ENCODE measurements around the gene SLC25A42.

SLC25A42 gene

GRCh38 chr19:19054315-19054938 is 9.4 kb upstream of the SLC25A42 start:
- POLR2A ChIA-PET (ENCODE audit: low non-redundant PET): no interaction called here
- H3K27ac ChIP-seq: no peak overlapping the region
- no peak for TF ChIP-seq CTCF (conservative IDR thresholded peaks at IDR 0.05; ENCODE audit: low read depth)
- DNase-seq (ENCODE audit: low spot score): no peak
- CTCF ChIA-PET: interaction anchor here (0.5 to 0.8 kb wide), 4 partner anchors 14 to 324 kb away, joined by 3 read pairs; no protein-coding TSS in a partner anchor

DNA sequence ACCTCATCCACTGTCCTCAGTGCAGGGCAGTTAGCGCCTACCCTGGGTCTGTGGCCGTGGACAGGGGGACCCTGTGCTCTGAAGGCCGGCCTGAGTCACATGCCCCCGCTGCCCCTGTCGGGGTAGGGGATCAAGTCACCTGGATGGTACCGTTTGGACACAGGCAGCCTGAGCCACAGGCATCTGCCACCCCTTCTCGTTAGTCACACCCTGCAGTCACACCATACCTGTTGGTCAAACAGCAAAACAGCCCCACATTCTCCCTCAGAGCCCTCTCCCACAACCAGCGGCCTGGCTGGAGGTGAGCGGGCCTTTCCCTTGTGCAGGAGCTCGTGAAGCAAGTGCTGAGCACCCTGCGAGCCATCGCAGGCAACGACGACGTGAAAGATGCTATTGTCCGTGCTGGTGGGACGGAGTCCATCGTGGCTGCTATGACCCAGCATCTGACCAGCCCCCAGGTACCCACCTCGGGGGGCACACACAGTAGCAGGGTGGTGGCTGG is 8.8 kb upstream of the SLC25A42 start:
- no peak for TF ChIP-seq CTCF (conservative IDR thresholded peaks at IDR 0.05; ENCODE audit: low read depth)
- no peak overlapping the region for H3K27ac ChIP-seq
- ChIA-PET CTCF (interaction anchor here (0.6 to 0.8 kb wide), 2 partner anchors 13 to 127 kb away, joined by 3 read pairs; no protein-coding TSS in a partner anchor), POLR2A (ENCODE audit: low non-redundant PET) (no interaction called here)
- DNase-seq (ENCODE audit: low spot score): no peak

DNA sequence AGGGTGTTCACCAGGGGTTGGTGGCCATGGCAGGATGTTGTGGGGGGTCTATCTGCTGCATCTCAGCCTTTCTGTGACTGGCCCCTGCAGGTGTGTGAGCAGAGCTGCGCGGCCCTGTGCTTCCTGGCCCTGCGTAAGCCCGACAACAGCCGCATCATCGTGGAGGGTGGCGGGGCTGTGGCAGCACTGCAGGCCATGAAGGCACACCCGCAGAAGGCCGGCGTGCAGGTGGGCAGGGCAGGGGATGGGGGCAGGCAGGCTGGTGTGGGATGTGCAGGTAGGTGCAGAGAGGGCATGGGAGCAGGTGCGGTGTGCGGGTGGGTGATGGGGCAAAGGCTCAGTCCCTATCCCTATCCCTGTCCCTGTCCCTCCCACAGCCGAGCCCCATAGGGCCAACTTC is 8.1 kb upstream of the SLC25A42 start:
- TF ChIP-seq CTCF (conservative IDR thresholded peaks at IDR 0.05; ENCODE audit: low read depth): no peak
- no peak overlapping the region for H3K27ac ChIP-seq
- no peak for DNase-seq (ENCODE audit: low spot score)
- CTCF ChIA-PET: no interaction called here
- POLR2A ChIA-PET (ENCODE audit: low non-redundant PET): no interaction called here

DNA sequence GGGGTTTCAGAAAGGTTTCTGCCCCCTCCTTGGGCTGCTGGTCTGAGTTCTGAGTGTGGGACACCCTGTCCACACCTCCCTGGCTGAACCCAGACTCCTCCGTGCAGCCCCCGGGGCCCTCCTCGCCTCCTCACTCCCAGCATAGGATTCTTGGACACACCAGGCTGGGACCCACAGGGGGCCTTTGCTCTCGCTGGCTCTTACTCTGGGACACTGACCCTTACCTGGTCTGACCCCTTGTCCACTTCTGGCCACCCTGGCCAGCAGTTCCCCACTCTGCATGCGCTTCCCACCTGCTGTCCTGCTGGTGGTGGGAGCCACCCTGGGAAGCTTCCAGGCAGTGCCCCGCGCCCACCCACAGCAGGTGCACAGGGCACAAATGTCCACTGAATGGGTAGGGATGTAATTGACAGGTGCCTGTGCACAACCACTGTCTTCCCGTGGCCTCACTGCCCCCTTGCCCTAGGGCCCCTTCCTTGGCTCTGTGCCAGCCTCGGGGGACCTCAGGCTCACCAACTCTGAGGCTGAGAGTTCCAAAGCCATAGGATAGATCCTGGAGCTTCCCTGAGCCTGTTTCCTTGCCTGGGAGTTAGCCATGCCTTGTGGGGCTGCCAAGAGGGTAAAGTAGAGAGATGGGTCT is 7.0 kb upstream of the SLC25A42 start:
- ChIA-PET CTCF (interaction anchor here (0.7 kb wide), 1 partner anchor 21 kb away, joined by 3 read pairs; no protein-coding TSS in a partner anchor), POLR2A (ENCODE audit: low non-redundant PET) (no interaction called here)
- DNase-seq (ENCODE audit: low spot score): no peak
- no peak for TF ChIP-seq CTCF (conservative IDR thresholded peaks at IDR 0.05; ENCODE audit: low read depth)
- no peak overlapping the region for H3K27ac ChIP-seq

DNA sequence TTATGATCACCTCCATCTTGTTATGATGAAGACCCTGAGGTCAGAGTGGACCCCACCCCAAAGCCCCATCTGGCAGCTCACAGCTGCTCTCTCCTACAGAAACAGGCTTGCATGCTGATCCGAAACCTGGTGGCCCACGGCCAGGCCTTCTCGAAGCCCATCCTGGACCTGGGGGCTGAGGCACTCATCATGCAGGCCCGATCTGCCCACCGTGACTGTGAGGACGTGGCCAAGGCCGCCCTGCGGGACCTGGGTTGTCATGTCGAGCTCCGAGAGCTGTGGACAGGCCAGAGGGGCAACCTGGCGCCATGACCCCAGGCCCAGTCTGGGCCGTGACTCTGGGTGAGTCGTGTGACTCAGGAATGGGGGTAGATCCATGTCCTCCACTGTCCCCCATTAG is 6.5 kb upstream of the SLC25A42 start:
- ChIA-PET POLR2A (ENCODE audit: low non-redundant PET) (no interaction called here), CTCF (interaction anchor here (0.7 kb wide), 1 partner anchor 22 kb away, joined by 3 read pairs; no protein-coding TSS in a partner anchor)
- no peak for DNase-seq (ENCODE audit: low spot score)
- no peak overlapping the region for H3K27ac ChIP-seq
- TF ChIP-seq CTCF (conservative IDR thresholded peaks at IDR 0.05; ENCODE audit: low read depth): no peak

DNA sequence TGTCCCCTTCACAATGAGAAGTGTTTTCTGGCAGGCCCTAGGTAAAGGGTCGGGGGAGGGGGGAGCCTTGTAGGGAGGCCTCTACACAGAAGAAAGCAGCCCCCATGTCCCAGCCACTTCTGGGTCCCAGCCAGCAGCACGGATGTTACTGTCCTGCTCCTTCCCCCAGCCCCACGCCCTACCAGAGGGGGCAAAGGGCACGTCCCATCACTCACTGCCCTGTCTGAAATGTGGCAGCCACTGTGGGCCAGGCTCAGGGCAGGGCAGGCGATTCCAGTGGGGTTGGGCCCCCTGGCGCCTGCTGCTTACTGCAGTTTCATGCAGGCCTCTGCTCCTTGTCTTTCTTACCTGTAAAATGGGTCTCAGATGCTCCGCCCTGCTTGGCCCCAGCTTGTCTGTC is 6.1 kb upstream of the SLC25A42 start:
- POLR2A ChIA-PET (ENCODE audit: low non-redundant PET): no interaction called here
- CTCF ChIA-PET: no interaction called here
- DNase-seq (ENCODE audit: low spot score): no peak
- H3K27ac ChIP-seq: no peak overlapping the region
- no peak for TF ChIP-seq CTCF (conservative IDR thresholded peaks at IDR 0.05; ENCODE audit: low read depth)
